ENCODE measurements around the gene DSTN.

- TF ChIP-seq POLR2A (IDR thresholded peaks at IDR 0.05), result no peak
- TF ChIP-seq CTCF (IDR thresholded peaks at IDR 0.05 in 8 of 11, conservative IDR thresholded peaks at IDR 0.05 in 3 of 11), result no peak
Measured at GRCh38 chr20:17595856-17596255, 26.0 kb downstream of the DSTN start.
